IMR-90 (cell line): ENCODE measurements around the gene S100A13.

Experiments
- POLR2A ChIP-seq: IDR thresholded peaks from 2 replicates; pipeline ENCODE4 v1.6.1; 2012; ENCODE audit warnings: mild to moderate bottlenecking, low read depth, low read length
- RAD21 ChIP-seq: IDR thresholded peaks from 2 replicates; pipeline ENCODE4 v1.6.1; 2012; ENCODE audit warnings: low read length, improper control_type of control experiment
- TF ChIP-seq, protein P1 (sequence below): conservative IDR thresholded peaks from 2 replicates; pipeline ENCODE4 v1.5.1; 2012; ENCODE audit warnings: mild to moderate bottlenecking, low read depth, low read length, improper control_type of control experiment

DNA sequence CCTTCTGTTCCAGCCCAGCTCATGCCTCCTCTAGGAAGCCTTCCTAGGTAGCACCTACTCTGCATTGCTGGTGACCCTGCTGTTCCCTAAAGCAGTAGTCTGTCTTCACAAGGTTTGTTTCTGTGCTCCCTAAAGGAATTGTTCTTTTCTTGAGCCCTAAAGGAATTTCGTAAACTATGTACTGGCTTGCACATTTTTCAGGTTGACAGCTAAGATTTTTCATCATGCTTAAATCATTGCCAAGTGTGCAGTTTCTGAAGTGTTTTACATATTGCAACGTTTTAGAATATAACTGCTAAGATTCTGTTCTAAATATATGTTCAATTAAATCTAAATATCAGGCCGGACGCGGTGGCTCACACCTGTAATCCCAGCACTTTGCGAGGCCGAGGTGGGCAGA is 27.5 kb downstream of the S100A13 start:
- TF ChIP-seq, protein P1, sequence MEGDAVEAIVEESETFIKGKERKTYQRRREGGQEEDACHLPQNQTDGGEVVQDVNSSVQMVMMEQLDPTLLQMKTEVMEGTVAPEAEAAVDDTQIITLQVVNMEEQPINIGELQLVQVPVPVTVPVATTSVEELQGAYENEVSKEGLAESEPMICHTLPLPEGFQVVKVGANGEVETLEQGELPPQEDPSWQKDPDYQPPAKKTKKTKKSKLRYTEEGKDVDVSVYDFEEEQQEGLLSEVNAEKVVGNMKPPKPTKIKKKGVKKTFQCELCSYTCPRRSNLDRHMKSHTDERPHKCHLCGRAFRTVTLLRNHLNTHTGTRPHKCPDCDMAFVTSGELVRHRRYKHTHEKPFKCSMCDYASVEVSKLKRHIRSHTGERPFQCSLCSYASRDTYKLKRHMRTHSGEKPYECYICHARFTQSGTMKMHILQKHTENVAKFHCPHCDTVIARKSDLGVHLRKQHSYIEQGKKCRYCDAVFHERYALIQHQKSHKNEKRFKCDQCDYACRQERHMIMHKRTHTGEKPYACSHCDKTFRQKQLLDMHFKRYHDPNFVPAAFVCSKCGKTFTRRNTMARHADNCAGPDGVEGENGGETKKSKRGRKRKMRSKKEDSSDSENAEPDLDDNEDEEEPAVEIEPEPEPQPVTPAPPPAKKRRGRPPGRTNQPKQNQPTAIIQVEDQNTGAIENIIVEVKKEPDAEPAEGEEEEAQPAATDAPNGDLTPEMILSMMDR = no peak
- TF ChIP-seq RAD21 (no peak), POLR2A (no peak)
